GM12878 (cell line): Measurements from ENCODE around the gene TRIM8.

ENCODE experiments used
- JUNB ChIP-seq: IDR thresholded peaks from 2 replicates; pipeline ENCODE4 v1.6.1; 2016; ENCODE audit warnings: antibody characterized with exemption, mild to moderate bottlenecking
- NFIC ChIP-seq: IDR thresholded peaks from 2 replicates; pipeline ENCODE4 v1.6.1; 2012; ENCODE audit warnings: low read depth, mild to moderate bottlenecking, inconsistent platforms, low read length, moderate library complexity
- RELA ChIP-seq: fragments of 450-650 bp; IDR thresholded peaks from 2 replicates; pipeline ENCODE4 v1.8.0; 2014; ENCODE audit warnings: borderline replicate concordance; ENCODE audit not compliant: partially characterized antibody
- TF ChIP-seq, protein P1 (sequence below): fragments of 450-650 bp; IDR thresholded peaks from 2 replicates; pipeline ENCODE4 v1.6.1; 2014; ENCODE audit warnings: mild to moderate bottlenecking
- TF ChIP-seq, protein P2 (sequence below): IDR thresholded peaks from 2 replicates; pipeline ENCODE4 v1.6.1; 2012; ENCODE audit warnings: low read length, inconsistent platforms

DNA sequence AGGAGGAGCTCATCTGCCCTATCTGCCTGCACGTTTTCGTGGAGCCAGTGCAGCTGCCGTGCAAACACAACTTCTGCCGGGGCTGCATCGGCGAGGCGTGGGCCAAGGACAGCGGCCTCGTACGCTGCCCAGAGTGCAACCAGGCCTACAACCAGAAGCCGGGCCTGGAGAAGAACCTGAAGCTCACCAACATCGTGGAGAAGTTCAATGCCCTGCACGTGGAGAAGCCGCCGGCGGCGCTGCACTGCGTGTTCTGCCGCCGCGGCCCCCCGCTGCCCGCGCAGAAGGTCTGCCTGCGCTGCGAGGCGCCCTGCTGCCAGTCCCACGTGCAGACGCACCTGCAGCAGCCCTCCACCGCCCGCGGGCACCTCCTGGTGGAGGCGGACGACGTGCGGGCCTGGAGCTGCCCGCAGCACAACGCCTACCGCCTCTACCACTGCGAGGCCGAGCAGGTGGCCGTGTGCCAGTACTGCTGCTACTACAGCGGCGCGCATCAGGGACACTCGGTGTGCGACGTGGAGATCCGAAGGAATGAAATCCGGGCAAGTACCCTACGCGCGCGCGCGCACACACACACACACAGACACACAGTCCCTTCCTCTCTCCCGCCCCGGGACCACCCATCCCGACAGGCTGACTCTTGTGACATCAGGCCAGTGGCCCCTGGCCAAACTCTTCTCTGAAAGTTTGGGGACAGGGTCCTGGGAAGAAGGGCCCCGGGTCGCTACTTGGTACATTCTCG is 538 bp downstream of the TRIM8 start:
- TF ChIP-seq JUNB (no peak), NFIC (no peak), RELA (peak; percentile 20)
- TF ChIP-seq, protein P1, sequence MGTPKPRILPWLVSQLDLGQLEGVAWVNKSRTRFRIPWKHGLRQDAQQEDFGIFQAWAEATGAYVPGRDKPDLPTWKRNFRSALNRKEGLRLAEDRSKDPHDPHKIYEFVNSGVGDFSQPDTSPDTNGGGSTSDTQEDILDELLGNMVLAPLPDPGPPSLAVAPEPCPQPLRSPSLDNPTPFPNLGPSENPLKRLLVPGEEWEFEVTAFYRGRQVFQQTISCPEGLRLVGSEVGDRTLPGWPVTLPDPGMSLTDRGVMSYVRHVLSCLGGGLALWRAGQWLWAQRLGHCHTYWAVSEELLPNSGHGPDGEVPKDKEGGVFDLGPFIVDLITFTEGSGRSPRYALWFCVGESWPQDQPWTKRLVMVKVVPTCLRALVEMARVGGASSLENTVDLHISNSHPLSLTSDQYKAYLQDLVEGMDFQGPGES = no peak
- TF ChIP-seq, protein P2, sequence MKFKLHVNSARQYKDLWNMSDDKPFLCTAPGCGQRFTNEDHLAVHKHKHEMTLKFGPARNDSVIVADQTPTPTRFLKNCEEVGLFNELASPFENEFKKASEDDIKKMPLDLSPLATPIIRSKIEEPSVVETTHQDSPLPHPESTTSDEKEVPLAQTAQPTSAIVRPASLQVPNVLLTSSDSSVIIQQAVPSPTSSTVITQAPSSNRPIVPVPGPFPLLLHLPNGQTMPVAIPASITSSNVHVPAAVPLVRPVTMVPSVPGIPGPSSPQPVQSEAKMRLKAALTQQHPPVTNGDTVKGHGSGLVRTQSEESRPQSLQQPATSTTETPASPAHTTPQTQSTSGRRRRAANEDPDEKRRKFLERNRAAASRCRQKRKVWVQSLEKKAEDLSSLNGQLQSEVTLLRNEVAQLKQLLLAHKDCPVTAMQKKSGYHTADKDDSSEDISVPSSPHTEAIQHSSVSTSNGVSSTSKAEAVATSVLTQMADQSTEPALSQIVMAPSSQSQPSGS = no peak
